Bone marrow (tissue), 2 donors: ENCODE results near the gene SP2.

ENCODE experiments used
- DNase-seq, 2 donors: peaks; one replicate each; lab custom pipeline; 2025; lab: John Stamatoyannopoulos, UW

The SP2 gene

DNA sequence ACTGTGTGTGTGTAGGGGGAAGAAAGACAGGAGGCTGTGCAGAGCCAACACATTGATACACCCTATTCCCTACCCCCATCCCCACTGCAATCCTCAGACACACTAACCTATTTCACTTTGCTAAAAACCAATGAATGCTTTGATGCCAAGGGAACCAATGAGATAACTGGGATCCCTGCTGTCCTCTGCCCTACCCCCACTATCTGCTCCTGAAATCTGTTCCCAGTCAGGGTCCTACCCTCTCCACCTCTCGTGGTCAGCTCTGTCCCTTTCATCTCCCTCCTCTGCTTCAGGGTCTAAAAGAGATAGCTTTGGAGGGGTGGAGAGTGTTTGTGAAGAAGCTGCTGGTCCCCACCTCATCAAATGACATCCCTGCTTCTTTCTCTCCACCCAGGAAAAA is 26.0 kb upstream of the SP2 start:
- no peak for DNase-seq

GRCh38 chr17:47871048-47871447 is 25.0 kb upstream of the SP2 start:
- no peak for DNase-seq

DNA sequence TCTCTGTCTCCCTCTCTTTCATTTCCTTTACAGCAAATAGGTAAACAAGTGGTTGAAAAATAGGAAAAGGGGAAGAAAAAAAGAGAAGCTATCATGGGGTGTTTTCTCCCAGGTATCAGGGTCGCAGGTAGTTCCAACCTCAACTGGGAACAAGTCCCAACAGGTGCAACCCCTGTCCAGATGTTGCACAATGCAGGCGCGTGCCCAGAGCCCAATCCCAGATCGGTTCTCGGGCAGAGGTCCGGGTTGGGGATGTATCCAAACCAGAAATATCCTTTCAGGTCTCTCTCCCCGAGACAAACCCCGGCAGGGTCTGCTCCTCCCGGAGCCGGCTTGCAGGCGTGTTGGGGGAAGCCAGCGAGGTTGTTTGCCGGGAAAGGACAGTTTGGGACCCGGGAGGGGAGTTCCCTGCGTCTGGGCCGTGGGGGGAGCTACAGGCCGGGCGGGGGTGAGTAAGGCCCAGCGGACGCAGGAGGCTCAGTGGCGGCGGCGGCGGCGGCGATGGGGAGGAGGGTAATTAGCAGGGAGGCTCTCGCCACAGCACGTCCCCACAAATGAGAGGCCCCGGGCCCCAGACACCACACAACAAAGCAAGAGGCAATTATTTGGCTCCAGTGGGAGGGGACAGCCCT is 23.9 kb upstream of the SP2 start:
- no peak for DNase-seq

- DNase-seq = no peak
Observed at GRCh38 chr17:47872651-47873161, 23.3 kb upstream of the SP2 start.

DNA sequence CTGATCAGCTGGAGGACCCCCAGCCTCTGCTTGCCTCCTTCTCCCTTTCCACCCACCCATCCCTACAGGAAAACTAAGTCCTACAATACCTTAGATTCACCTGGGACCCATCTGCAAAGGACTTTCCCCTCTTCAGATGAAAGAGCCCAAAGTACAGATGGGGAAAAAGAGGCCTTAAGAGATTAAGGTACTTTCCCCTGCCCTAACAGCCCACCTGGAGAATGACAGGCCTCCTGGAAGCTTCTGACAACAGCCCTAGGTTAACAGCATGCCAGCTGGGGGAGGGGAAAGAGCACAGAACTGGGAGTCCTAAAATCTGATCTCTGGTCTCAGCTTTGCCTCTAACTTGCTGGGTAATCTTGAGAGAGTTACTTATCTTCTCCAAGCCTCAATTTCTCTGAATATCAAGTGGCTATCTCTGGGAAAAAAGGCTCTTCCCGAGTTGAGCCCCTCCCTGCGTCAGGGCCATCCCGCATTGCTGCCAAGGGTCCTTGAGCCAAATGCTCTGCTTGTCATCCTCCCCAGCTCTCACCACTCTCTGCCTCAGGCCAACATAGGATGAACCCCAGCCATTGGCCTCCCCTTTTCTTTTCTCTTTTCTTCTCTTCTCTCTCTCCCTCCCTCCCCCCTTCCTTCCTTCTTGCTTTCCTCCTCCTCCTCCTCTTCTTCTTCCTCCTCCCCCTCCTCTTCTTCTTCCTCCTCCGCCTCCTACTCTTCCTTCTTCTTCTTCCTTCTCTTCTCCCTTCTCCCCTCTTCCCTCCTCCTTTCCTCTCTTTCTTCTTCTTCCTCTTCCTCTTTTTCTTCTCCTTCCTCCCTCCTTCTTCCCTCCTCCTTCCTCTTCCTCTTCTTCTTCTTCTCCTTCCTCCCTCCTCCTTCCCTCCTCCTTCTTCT is 22.6 kb upstream of the SP2 start:
- no peak for DNase-seq

DNA sequence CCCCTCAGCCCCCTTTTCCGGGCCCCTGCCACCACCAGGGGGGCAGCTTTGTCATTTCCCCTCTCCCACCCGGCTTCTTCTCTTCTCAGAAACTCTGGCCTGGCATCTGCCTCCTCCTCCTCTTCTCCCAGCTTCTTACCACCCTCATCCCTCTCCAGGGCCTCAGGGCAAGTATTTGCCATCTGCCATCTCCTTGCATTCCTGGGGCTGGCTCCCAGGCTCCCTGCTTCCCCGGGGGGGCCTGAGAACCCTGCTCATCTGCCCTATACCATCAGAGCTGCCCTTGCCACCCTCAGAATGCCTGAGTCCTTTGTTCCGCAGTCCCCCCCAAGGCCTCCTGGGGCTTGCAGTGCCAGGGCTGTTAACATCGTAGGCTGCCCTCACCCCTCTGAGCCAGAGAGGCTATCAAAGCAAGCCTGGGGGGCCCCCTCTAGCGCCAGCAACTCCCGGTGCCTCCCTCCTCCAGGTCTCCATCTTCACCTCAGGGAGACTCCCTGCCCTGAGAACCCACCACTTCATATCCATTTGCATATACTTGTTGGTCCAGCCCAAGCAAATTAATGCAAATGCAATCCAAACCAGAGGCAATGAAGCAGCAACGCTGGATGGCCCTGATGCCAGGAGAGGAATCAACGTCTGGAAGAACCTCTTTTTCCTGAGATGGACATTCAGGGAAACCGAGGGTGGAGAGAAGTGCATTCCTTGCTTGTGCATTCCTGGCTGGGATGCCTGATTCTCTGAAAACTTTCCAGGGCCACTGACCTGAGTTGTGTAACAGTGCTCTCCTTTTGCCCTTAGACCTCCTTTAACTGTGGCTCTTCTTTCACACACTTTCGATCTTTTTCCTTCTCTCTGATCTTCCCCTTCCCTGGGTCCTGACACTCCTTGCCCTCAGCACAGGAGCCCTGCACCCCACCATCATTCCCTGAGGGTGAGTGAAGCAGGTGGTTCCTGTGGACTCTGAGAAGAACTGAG is 20.7 kb upstream of the SP2 start:
- no peak for DNase-seq

DNA sequence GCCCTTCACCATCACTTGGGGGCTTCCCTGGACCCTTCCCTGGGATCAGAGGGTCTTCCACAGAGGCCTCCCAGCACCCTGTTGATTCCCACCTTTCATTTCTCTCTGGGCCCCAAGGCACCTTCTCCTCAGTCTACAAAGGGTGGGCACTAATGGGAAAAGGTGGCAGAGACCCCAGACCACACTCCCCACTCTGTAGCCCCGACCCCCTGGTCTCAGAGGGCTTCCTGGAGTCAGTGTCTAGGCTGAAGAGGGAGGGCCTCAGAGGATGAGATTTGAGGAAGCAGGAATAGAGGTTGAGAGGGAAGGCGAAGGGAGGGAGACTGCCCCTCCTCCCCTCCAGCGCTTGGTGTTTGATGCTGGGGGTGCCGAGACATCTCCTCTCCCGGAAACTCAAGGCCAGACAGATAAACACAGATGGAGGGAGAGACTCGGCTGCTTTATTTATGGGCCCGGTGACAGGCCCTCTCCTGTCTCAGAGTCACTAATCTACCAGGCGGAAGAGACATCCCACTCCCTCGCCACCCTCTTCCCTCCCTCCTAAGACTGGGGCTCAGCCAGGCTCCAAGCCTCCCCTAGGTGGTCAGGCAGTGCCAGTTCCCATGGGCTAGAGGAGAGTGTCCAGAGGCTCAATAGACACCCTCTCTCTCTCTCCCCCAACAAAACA is 18.5 kb upstream of the SP2 start:
- DNase-seq = peak in 1 of 2 donors; percentile 80

DNA sequence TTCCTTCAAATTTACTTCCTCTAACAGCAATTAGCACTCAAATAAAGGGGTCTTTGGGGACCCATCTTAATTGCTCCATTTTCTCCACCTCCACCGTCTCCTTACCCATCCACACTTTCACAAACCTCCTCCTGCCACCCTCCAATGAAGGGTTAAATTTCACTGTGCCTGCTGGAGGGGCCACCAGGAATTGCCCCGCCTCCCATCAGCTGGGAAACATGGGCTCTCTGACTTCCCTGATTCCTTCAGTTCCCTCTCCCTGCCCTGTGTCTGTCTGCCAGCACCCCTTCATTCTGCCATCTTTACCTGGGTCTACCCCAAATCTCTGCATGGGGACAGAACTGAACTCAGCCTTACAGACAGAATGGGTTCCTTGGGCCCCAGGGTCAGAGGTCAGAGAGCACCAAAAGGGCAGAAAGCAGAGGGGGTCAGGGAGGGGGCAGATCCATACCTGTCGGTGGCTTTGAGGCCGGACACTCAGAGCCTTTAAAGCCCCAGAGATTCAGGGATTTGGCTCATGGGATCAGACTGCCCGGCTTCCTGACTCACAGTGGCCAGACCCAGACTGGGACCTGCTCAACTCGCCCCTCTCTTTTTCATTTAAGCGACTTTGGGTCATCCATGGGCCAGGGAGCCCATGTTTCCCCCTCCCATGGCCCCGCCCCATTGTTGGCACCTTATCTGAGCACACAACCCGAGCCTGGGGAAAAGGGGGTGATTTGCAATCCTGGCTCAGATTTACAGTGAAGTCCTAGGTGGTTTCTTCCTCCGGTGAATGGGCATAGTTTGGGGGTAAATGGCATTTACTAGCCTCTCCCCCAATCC is 17.6 kb upstream of the SP2 start:
- no peak for DNase-seq

GRCh38 chr17:47879028-47879585 is 16.9 kb upstream of the SP2 start:
- DNase-seq = peak in 1 of 2 donors; percentile 32

DNA sequence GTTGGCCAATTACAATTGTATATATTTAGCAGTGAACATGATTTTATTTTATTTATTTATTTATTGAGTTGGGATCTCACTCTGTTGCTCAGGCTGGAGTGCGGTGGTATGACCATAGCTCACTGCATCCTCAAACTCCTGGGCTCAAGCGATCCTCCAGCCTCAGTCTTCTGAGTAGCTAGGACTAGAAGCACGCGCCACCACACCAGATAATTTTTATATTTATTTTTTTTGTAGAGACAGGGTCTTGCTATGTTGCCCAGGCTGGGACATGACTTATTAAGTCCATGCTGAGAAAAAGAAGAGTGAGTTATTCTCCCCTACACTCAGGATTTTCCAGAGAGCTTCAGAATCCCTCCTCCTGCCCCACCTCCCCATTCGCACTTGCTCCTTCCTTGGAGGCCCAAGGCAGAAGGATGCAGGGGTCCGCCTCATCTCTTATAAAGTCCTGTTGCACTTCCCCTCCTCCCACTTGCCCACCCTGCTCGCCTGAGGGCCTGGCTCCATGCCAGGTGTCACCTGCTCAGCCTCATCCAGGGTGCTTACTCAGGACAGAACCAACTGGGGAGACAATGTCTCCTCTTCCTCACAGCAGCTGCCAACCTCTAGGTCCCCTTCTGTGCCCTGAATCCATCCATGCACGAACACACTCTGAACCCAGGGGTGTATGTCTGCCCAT is 16.1 kb upstream of the SP2 start:
- DNase-seq = no peak

DNA sequence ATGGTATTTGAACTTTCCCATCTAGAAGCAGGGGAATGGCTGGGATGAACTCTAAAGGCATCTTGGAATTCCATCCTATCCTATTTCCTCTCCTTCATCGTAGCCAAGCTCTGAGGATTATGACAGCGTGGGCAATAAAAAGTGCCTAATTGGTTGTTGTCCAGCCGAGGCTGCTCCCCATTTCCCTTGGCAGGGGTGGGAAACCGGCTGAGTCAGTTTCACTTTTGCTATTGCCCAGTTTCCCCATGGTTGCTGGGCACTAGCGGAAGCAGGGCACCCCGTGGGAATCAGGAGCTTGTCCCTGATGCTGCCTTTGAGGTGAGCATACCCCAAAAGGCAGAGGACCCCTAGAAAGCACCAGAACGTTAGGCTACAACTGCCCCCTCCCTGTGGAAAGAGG is 13.8 kb upstream of the SP2 start:
- DNase-seq = peak in 1 of 2 donors; percentile 37

- no peak for DNase-seq
Observed at GRCh38 chr17:47882695-47883588, 13.1 kb upstream of the SP2 start.

- DNase-seq = no peak
Observed at GRCh38 chr17:47883589-47884426, 12.2 kb upstream of the SP2 start.

GRCh38 chr17:47884427-47884740 is 11.7 kb upstream of the SP2 start:
- DNase-seq = no peak

GRCh38 chr17:47884905-47885730 is 10.9 kb upstream of the SP2 start:
- DNase-seq = no peak

GRCh38 chr17:47888293-47888692 is 7.7 kb upstream of the SP2 start:
- DNase-seq = no peak
